Testis (tissue), 3 donors: Measurements from ENCODE around the gene WFDC1. TPM values are rescaled to one million over a fixed set of nuclear protein-coding genes. Genes with fewer than 3 reads are reported as not detected.

ENCODE experiments used
- DNase-seq: peaks from one replicate; pipeline ENCODE4 v3.0.0-alpha.2; 2019
- H3K27ac ChIP-seq, 2 donors: fragments of 200-600 bp; sonication (generic); one replicate each; pipeline ENCODE4 v1.5.1; 2019
- H3K27me3 ChIP-seq: fragments of 200-600 bp; sonication (generic); one replicate; pipeline ENCODE4 v1.5.1; 2019
- H3K36me3 ChIP-seq: fragments of 200-600 bp; sonication (generic); one replicate; pipeline ENCODE4 v1.5.1; 2017; ENCODE audit warnings: low read depth; ENCODE audit errors: missing control alignments
- H3K4me1 ChIP-seq: fragments of 200-600 bp; sonication (generic); one replicate; pipeline ENCODE4 v1.5.1; 2019
- H3K4me3 ChIP-seq, 2 donors: fragments of 200-600 bp; sonication (generic); one replicate each; pipeline ENCODE4 v1.5.1; 2017 to 2019
- H3K9me3 ChIP-seq: fragments of 200-600 bp; sonication (generic); one replicate; pipeline ENCODE4 v1.5.1; 2017
- CTCF ChIP-seq, 3 experiments: fragments of 450-650 bp in 2 of 3; fragments of 200-600 bp in 1 of 3; sonication (generic) in 1 of 3; IDR thresholded peaks; one replicate each; pipeline ENCODE4 v1.5.1; 2016 to 2019; ENCODE audit warnings: antibody characterized with exemption in 3 of 3, mild to moderate bottlenecking in 2 of 3, moderate library complexity in 1 of 3
- POLR2A ChIP-seq: fragments of 450-650 bp; IDR thresholded peaks from one replicate; pipeline ENCODE4 v1.6.1; 2017; ENCODE audit warnings: antibody characterized with exemption, mild to moderate bottlenecking, moderate library complexity
- WGBS, 2 donors: methylation state at CpG; one replicate each; pipeline ENCODE4 v1.1.5; 2018; 5-methylcytosine and 5-hydroxymethylcytosine counted together
- intact Hi-C: fragments of 100-400 bp; cut with DNase I; formaldehyde crosslinking; loops from one replicate; pipeline ENCODE4 v1.15.1; 2023; ENCODE audit warnings: low total_unique reads
- polyA plus RNA-seq: library from polyadenylated mRNA; stranded (reverse); fragments of 350-450 nt; fragmentation: Illumina TruSeq; extraction: RNeasy Lipid Tissue Mini Kit (QIAGEN cat#74804); gene quantifications from one replicate; pipeline ENCODE4 v1.2.3, GENCODE V29; 2014; ENCODE audit warnings: low read depth, low replicate concordance; ENCODE audit not compliant: insufficient read depth
- total RNA-seq, 2 donors: library from RNA; depleted of rRNA; stranded (reverse); fragments of >200 nt; gene quantifications; one replicate each; pipeline ENCODE4 v1.2.3, GENCODE V29; 2016

The WFDC1 gene
- total and polyA plus RNA-seq, 3 donors from 2014 or later, result 16.4 to 23.5 (median 18.9) TPM

DNA sequence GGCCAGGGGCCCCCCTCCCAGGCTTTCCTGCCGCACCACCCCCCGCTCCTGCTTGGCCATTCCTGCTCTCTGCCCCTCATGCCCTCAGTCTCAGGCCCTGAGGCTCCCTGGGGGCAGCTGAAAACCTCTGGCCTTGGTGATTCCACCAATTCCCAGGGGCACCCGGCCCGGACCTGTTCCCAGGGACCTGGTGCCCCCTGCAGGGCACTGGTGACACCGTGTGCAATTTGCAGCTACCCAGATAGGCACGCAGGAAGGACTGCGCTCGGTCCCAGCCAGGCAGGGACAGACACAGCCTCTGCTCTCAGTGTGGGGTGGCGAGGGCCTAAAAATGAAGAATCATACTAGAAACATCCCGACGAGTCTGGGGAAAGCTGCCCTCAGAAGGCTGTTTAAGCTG is 13.4 kb downstream of the WFDC1 start:
- no peaks in the 10 kb centered on the region for H3K9me3 ChIP-seq
- no peaks in the 10 kb centered on the region for H3K4me1 ChIP-seq
- intact Hi-C loops, result no loop called here
- H3K27me3 ChIP-seq, result no peaks in the 10 kb centered on the region
- TF ChIP-seq POLR2A, result no peak
- TF ChIP-seq CTCF (IDR thresholded peaks at IDR 0.05), result peak in 2 of 3 experiments; percentile 23 to 46
- no peaks in the 10 kb centered on the region for H3K36me3 ChIP-seq
- H3K27ac ChIP-seq, result no peak overlapping the region
- DNase-seq, result peak; percentile 40
- H3K4me3 ChIP-seq, result no peak overlapping the region
- 62 to 64% methylated on average over 5 to 11 of the region's 11 CpGs for WGBS, 2 donors

- no peak for TF ChIP-seq POLR2A
- TF ChIP-seq CTCF (IDR thresholded peaks at IDR 0.05), result no peak
- intact Hi-C loops, result no loop called here
- H3K4me1 ChIP-seq, result no peaks in the 10 kb centered on the region
- H3K27me3 ChIP-seq, result no peaks in the 10 kb centered on the region
- no peaks in the 10 kb centered on the region for H3K36me3 ChIP-seq
- WGBS, 2 donors, result 93 to 96% methylated on average over 7 of the region's 7 CpGs
- no peak overlapping the region for H3K27ac ChIP-seq
- H3K9me3 ChIP-seq, result no peaks in the 10 kb centered on the region
- no peak overlapping the region for H3K4me3 ChIP-seq
- no peak for DNase-seq
These were observed 16.0 kb downstream of the WFDC1 start for GRCh38 chr16:84310642-84311041.

DNA sequence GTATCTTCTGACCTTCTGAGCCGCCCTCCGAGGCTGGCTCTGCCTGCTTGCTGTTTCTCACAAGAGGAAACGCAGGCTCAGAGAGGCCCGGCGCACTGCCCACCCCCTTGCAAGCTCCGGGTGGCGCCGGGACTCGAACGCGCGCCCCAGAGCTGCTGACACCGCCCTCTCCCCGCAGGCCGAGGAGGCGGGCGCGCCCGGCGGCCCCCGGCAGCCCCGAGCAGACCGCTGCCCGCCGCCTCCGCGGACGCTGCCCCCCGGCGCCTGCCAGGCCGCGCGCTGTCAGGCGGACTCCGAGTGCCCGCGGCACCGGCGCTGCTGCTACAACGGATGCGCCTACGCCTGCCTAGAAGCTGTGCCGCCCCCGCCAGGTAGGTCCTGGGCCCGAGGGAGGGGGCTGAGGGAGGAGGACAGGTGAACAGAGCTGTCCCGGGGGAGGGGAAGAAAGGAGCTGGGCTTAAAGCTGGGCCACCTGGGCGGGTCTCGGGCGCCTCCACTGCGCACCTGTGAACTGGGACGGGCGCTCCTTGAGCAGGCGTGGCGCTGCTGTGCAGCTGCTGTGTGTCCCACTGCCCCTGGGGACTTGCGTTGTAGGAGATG is 18.2 kb downstream of the WFDC1 start:
- Histone ChIP-seq H3K27me3 (no peaks in the 10 kb centered on the region), H3K27ac (no peak overlapping the region), H3K9me3 (no peaks in the 10 kb centered on the region), H3K4me1 (no peaks in the 10 kb centered on the region), H3K4me3 (no peak overlapping the region), H3K36me3 (no peaks in the 10 kb centered on the region)
- intact Hi-C loops, result no loop called here
- 19 to 33% methylated on average over 12 to 41 of the region's 55 CpGs for WGBS, 2 donors
- TF ChIP-seq POLR2A, result no peak
- no peak for TF ChIP-seq CTCF (IDR thresholded peaks at IDR 0.05)
- DNase-seq, result peak; percentile 55

DNA sequence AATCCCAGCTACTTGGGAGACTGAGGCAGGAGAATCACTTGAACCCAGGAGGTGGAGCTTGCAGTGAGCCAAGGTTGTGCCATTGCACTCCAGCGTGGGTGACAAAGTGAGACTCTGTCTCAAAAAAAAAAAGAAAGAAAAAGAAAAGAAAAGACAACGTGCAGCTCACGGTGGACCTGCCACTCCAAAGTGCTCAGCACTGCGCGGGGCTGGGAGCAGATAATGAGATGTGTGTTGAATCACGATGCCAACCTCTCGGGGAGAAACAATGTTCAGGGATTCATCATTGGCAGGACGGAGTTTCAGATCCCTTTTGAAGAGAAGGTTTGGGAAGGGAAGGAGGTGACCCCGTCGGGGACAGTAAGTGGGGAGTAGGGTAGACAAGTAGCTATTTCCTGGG is 19.2 kb downstream of the WFDC1 start:
- intact Hi-C loops, result no loop called here
- TF ChIP-seq POLR2A (no peak), CTCF (IDR thresholded peaks at IDR 0.05) (no peak)
- no peak overlapping the region for H3K27ac ChIP-seq

DNA sequence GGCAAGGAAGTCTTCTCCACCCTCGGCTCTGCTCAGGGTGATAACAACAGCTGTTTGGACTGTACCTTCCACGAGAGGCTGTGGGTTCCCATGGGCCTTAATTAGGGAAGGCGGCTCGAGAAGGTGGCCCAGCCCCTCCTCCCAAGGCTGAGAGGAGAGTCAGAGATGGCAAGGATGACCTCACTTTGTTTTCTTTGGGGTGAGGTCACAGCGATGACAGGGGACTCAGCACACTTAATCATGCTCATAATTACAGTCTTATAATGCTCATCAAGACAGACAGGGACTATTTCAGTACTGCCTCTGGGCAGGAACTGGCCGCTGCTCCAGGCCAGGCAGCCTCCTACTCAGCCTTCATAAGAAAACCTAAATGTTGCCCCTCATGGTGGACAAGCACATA is 19.7 kb downstream of the WFDC1 start:
- Histone ChIP-seq H3K9me3 (no peaks in the 10 kb centered on the region), H3K36me3 (no peaks in the 10 kb centered on the region), H3K4me3 (no peak overlapping the region), H3K4me1 (no peaks in the 10 kb centered on the region), H3K27me3 (no peaks in the 10 kb centered on the region), H3K27ac (no peak overlapping the region)
- TF ChIP-seq POLR2A (no peak), CTCF (IDR thresholded peaks at IDR 0.05) (no peak)
- intact Hi-C loops, result no loop called here
- WGBS, 2 donors, result 67 to 68% methylated on average over 6 of the region's 6 CpGs
- DNase-seq, result no peak

More for the DNA sequence above, 19.2 kb downstream of the WFDC1 start:
- Histone ChIP-seq H3K9me3 (no peaks in the 10 kb centered on the region), H3K4me1 (no peaks in the 10 kb centered on the region), H3K4me3 (no peak overlapping the region), H3K27me3 (no peaks in the 10 kb centered on the region), H3K36me3 (no peaks in the 10 kb centered on the region)
- DNase-seq, result no peak
- WGBS, 2 donors, result 69 to 76% methylated on average over 10 of the region's 10 CpGs
